GM18520 (cell line): Measurements from ENCODE around the gene ACOXL.

Experiments used
- ATAC-seq: cut with Tn5 transposase; IDR thresholded peaks from one replicate; pipeline ENCODE4 v1.9.1; 2021; ENCODE audit not compliant: unreplicated experiment

ACOXL gene

GRCh38 chr2:110718382-110718781, 14.0 kb upstream of the ACOXL start:
- no peak for ATAC-seq

DNA sequence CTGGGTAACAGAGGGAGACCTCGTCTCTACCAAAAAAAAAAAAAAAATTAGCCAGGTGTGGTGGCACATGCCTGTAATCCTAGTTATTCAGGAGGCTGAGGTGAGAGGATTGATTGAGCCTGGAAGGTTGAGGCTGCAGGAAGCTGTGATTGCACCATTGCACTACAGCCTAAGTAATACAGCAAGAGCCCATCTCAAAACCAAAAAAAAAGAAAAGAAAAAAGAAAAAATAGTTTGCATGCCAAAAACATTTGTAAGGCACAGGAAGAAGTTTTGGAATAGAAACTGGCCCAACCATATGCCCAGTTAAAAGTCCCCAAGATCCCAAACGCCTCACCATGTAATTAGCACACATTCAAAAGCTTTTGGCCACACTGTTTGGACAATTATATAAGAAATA, 13.4 kb upstream of the ACOXL start:
- ATAC-seq, result no peak

DNA sequence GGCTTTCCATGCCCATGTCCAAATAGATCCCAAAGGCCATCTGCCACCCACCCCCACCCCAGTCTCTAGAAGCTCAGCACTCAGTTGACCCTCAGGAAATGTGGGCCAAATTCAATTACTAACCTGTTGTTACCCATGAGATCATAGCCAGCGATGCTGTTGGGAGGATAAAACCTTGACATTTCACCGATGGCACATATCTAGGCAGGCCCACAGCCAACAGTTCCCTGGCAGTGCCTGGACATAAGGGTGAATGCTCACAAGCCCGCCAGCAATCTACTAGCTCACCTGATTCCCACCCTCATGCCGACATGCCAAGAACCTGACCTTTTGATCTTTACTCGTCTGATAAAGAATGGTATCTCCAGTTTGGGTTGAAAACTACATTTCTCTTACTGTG, 11.8 kb upstream of the ACOXL start:
- no peak for ATAC-seq

- ATAC-seq, result no peak
Observed at GRCh38 chr2:110724820-110725219, 7.6 kb upstream of the ACOXL start.

GRCh38 chr2:110725370-110725769, 7.0 kb upstream of the ACOXL start:
- no peak for ATAC-seq

DNA sequence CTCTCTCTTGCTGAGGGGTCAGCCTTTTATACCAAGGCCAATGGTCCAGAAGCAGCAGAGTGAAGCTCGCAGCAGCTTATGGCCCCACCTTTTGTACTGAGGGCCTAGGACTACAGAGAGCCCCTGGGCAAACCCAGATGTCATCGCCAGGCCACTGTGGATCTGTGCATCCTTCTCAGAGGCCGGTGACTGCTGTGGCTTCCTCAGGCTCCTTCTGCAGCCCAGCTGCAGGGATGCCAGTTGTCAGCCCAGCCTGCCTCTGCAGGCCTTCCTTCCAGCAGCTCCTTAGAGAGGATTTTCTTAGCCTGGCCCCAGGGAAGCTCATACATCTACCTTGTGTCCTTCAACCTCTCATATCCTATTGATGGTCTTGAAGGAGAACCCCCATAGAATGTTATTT, 6.5 kb upstream of the ACOXL start:
- ATAC-seq, result no peak

- no peak for ATAC-seq
Observed at GRCh38 chr2:110726285-110726684, 6.1 kb upstream of the ACOXL start.

DNA sequence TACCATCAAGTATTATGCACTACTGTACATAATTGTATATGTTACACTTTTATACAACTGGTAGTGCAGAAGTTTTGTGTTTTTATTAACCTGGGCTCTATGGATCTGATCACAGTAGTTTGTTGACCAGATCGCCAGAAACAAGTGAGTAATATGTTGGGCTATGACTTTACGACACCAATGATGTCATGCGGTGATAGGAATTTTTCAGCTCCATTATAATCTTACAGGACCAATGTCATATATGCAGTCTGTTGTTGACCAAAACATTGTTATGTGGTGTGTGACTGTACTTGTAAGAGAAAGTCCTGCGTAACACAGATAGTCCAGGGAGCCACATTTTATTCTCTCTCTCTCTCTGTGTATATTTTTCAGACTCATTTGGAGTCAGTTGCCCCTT, 4.5 kb upstream of the ACOXL start:
- no peak for ATAC-seq

DNA sequence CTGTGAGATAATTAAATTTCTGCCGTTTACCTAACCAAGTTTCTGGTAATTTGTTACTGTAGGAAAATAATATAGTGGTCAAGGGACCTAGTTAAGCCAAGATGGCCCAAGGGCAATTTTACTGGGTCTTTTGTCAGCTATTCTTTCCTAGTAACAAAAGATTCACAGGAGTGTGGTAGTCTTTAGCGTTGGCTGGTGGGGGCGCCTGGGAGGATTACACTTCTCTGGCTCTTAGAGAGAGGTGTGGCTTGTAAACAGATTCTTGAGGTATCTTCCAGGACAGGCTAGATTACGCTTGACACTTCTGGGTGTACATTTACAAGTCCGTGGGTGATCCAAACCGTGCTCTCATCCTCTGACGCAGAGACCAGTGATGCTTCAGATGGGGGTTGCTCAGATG, 3.3 kb upstream of the ACOXL start:
- no peak for ATAC-seq

DNA sequence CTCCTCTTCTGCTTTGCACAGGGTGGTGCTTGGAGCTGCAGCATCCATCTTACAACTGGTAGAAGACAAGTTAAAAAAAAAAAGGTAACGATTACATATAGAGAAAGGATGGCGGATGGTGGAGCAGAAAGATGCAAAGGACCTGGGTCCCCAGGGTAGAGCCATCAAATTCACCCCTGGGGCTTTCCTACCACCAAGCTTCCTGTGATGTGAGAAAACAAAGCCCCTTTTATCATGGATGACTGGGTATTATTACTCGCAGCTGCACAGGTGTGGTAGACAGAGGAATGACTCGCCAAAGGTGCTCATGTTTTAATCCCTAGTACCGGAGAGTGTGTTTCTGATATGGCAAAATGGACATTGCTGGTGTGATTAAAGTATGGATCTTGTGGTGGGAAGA, 1.3 kb upstream of the ACOXL start:
- no peak for ATAC-seq

- no peak for ATAC-seq
Observed at GRCh38 chr2:110735366-110735765, 3.0 kb downstream of the ACOXL start.

DNA sequence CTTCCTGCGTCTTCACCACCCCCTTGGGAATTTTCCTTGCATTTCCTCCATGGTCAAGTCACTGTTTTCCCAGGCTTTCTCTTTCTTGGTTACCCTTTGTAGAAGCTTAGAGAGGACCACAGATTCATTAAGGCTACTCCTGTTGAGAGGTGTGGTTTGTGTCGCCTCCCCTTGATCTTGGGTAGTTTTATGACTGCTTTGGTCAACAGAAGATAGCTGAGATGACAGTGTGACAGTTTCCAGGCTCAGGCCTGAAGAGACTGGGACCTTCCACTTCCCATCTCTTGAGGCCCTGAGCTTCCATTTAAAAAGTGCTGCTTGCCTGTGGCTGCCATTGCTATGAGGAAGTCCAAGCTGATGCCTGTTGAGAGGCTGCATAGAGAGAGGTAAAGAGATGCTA, 5.4 kb downstream of the ACOXL start:
- no peak for ATAC-seq

DNA sequence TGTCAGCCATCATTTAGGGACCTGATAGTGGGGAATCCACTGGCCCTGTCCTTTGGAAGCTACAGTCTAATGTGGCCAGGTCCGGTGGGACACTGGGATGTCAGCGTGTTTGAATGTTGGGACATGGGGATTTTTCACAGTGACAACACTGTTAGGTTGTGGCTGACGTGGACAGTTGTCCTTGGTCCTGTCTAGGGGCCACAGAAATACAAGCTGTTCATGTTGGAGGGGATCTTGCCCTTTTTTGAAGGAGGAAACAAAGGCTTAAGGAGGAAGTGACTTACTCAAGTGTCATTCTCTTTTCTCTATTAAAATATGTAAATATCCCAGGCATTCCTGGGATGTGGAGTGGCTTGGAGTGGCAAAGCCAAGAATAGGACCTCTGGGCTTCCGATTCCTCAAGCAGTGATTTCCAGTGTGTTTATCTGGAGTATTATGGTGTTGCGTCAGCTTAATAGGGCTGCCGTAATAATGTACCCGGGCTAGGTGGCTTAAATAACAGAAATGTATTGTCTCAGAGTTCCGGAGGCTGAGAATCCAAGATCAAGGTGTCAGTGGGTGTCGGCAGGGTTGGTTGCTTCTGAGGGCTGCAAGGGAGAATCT, 8.5 kb downstream of the ACOXL start:
- ATAC-seq, result no peak

GRCh38 chr2:110741491-110741980, 9.2 kb downstream of the ACOXL start:
- no peak for ATAC-seq

DNA sequence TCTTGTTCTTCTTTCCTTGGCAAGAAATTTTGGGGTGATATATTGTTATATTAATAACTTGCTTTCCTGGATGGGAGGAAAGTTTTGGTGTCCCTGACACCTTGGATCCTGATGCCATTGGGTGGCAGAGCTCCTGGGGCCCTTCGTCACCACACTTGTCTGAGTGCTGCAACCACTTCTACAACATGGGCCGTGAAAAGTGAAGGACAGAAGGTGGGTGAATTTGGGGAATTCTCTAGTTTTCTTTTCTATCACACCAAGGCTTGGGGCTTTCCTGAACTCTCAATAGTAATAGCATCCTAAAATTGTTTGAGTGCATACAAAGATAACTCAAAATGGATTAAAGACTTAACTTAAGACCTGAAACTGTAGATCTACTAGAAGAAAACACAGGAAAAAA, 10.0 kb downstream of the ACOXL start:
- ATAC-seq, result no peak

- no peak for ATAC-seq
Observed at GRCh38 chr2:110743600-110743999, 11.2 kb downstream of the ACOXL start.

GRCh38 chr2:110744429-110744828, 12.1 kb downstream of the ACOXL start:
- ATAC-seq, result no peak

GRCh38 chr2:110745048-110745447, 12.7 kb downstream of the ACOXL start:
- ATAC-seq, result no peak

DNA sequence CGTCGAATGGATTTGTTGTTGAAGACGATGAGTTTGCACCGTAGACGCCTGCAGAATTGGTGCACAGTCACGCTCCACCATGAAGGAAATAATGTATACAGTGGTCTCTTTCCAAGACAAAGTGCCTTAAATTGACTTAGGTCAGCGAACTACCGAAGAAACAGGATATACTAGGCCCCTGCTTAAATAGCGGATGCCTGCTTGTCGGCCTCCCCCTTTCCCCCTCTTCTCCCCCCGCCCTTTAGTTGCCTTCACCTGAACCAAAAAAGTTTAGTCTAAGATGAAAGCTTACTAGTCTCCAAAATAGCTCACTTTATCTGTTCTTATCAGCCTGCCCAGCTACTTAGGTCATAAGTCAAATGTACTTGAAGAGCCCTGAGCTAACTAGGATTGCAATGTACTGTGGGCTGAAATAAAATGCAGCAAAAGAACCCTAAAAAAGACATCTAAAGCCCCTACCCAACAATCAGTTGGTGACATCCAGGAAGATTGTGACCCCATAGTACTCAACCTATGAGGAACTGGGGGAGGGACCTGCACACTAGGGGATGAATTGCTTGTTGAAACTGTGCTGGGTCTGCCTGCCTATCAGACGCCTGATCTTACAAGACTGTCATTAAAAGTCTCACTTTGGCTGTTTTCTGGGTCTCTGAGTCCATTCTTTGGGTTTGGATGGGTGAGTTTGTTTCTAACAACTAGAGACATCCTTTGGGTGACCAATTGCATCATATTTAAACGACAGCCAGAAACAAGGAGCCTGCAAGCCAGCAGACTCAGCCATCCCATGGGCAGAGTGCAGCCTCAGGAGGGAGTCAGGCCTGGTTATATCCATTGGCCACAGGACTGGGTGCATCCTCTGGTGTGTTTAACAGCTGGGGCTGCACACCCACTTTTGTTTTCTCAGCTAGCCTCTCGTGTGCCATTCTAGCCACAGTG, 14.5 kb downstream of the ACOXL start:
- no peak for ATAC-seq

GRCh38 chr2:110747522-110748488, 15.4 kb downstream of the ACOXL start:
- ATAC-seq, result no peak

- ATAC-seq, result peak; percentile 94
Observed at GRCh38 chr2:110748489-110748867, 16.1 kb downstream of the ACOXL start.
